Left ventricle myocardium inferior (tissue), 1 donor: ENCODE results near the gene ADAMTSL2. TPM values are rescaled to one million over a fixed set of nuclear protein-coding genes. Genes with fewer than 3 reads are reported as not detected.

Source experiments
- DNase-seq: peaks from one replicate; pipeline ENCODE4 v3.0.0-alpha.2; 2020
- H3K27ac ChIP-seq: fragments of 200-600 bp; replicated peaks from 2 replicates; pipeline ENCODE4 v1.8.0; 2021
- H3K27me3 ChIP-seq: fragments of 200-600 bp; 2 replicates; pipeline ENCODE4 v1.8.0; 2021; ENCODE audit warnings: low read depth
- H3K36me3 ChIP-seq: fragments of 200-600 bp; 2 replicates; pipeline ENCODE4 v1.8.0; 2021
- H3K4me1 ChIP-seq: fragments of 200-600 bp; 2 replicates; pipeline ENCODE4 v1.8.0; 2021
- H3K4me3 ChIP-seq: fragments of 200-600 bp; 2 replicates; pipeline ENCODE4 v1.8.0; 2021; ENCODE audit warnings: mild to moderate bottlenecking, moderate library complexity
- H3K9me3 ChIP-seq: fragments of 200-600 bp; replicated peaks from 2 replicates; pipeline ENCODE4 v1.8.0; 2021
- CTCF ChIP-seq: fragments of 200-600 bp; IDR thresholded peaks from 2 replicates; pipeline ENCODE4 v1.8.0; 2021; ENCODE audit warnings: antibody characterized with exemption, mild to moderate bottlenecking, borderline replicate concordance
- intact Hi-C: fragments of 100-400 bp; cut with micrococcal nuclease; formaldehyde crosslinking; loops from one replicate; pipeline ENCODE4 v1.11.0; 2022
- total RNA-seq: library from RNA; stranded (reverse); fragmentation: NEBNext Ultra II Directional; extraction: Animal tissue kit (Norgen Biotek cat#: 25700); gene quantifications from one replicate; pipeline ENCODE4 v1.2.1, GENCODE V29; 2021
- donor health status: DM: no; HTN: yes; CAD: no; lungs with severe emphysema.

Gene ADAMTSL2
- total RNA-seq, 1 donor from 2014 or later, result 6.0 TPM

- peaks cover 27% of the 10 kb centered on the region for H3K27me3 ChIP-seq
- H3K4me1 ChIP-seq, result peaks cover 40% of the 10 kb centered on the region
- H3K4me3 ChIP-seq, result no peak overlapping the region
- H3K9me3 ChIP-seq, result no peaks in the 10 kb centered on the region
- H3K36me3 ChIP-seq, result no peaks in the 10 kb centered on the region
- no peak for TF ChIP-seq CTCF
- no peak overlapping the region for H3K27ac ChIP-seq
- DNase-seq, result no peak
- intact Hi-C loops, result no loop called here
Measured at GRCh38 chr9:133510926-133511505, 23.5 kb upstream of the ADAMTSL2 start.

- no peak for DNase-seq
- Histone ChIP-seq H3K27me3 (peaks cover 27% of the 10 kb centered on the region), H3K4me3 (no peak overlapping the region), H3K27ac (no peak overlapping the region), H3K4me1 (peaks cover 34% of the 10 kb centered on the region), H3K36me3 (no peaks in the 10 kb centered on the region), H3K9me3 (no peaks in the 10 kb centered on the region)
- intact Hi-C loops, result no loop called here
- no peak for TF ChIP-seq CTCF
Measured at GRCh38 chr9:133511607-133512006, 22.9 kb upstream of the ADAMTSL2 start.

- intact Hi-C loops, result no loop called here
- Histone ChIP-seq H3K27ac (no peak overlapping the region), H3K9me3 (no peaks in the 10 kb centered on the region), H3K36me3 (no peaks in the 10 kb centered on the region), H3K4me1 (peaks cover 31% of the 10 kb centered on the region), H3K4me3 (no peak overlapping the region), H3K27me3 (peaks cover 19% of the 10 kb centered on the region)
- DNase-seq, result no peak
- TF ChIP-seq CTCF, result no peak
Measured at GRCh38 chr9:133512253-133513213, 22.0 kb upstream of the ADAMTSL2 start.

- DNase-seq, result no peak
- no peak overlapping the region for H3K4me3 ChIP-seq
- peaks cover 12% of the 10 kb centered on the region for H3K27me3 ChIP-seq
- intact Hi-C loops, result no loop called here
- peaks cover 31% of the 10 kb centered on the region for H3K4me1 ChIP-seq
- no peaks in the 10 kb centered on the region for H3K36me3 ChIP-seq
- no peak overlapping the region for H3K27ac ChIP-seq
- no peaks in the 10 kb centered on the region for H3K9me3 ChIP-seq
- no peak for TF ChIP-seq CTCF
Measured at GRCh38 chr9:133513214-133514100, 21.0 kb upstream of the ADAMTSL2 start.

- no peak for TF ChIP-seq CTCF
- Histone ChIP-seq H3K4me1 (peaks cover 22% of the 10 kb centered on the region), H3K4me3 (no peak overlapping the region), H3K27me3 (peaks cover 12% of the 10 kb centered on the region), H3K27ac (peak overlapping the region; percentile 41), H3K36me3 (no peaks in the 10 kb centered on the region), H3K9me3 (no peaks in the 10 kb centered on the region)
- intact Hi-C loops, result no loop called here
- DNase-seq, result peak; percentile 81
Measured at GRCh38 chr9:133514460-133515239, 19.9 kb upstream of the ADAMTSL2 start.
